Ovary (tissue), 9 donors: ENCODE measurements around the gene TOMM20. TPM values are rescaled to one million over a fixed set of nuclear protein-coding genes. Genes with fewer than 3 reads are reported as not detected.

Experiments
- DNase-seq, 5 donors: peaks; one replicate each; pipeline ENCODE4 v3.0.0-alpha.2; 2019 to 2020
- H3K27ac ChIP-seq, 2 donors: fragments of 200-600 bp; one replicate each; pipeline versions ENCODE4 v1.5.1 to v1.8.0; 2019 to 2022
- H3K27me3 ChIP-seq: fragments of 200-600 bp; one replicate; pipeline ENCODE4 v1.8.0; 2022
- H3K36me3 ChIP-seq: fragments of 200-600 bp; sonication (generic); one replicate; pipeline ENCODE4 v1.5.1; 2019
- H3K4me1 ChIP-seq: one replicate; pipeline ENCODE4 v1.8.1; 2013; ENCODE audit warnings: mild to moderate bottlenecking, moderate library complexity; ENCODE audit not compliant: insufficient read depth
- H3K4me3 ChIP-seq: fragments of 200-600 bp; sonication (generic); one replicate; pipeline ENCODE4 v1.5.1; 2017
- H3K9me3 ChIP-seq, 2 donors: fragments of 200-600 bp in 1 of 2; sonication (generic) in 1 of 2; one replicate each; pipeline versions ENCODE4 v1.5.1 to v1.8.1; 2013 to 2019; ENCODE audit warnings: mild to moderate bottlenecking in 1 of 2, moderate library complexity in 1 of 2
- EP300 ChIP-seq: sonication (generic); formaldehyde crosslinking; IDR thresholded peaks from one replicate; pipeline ENCODE4 v1.6.1; 2017; ENCODE audit warnings: antibody characterized with exemption
- POLR2A ChIP-seq: fragments of 450-650 bp; IDR thresholded peaks from one replicate; pipeline ENCODE4 v1.6.1; 2017; ENCODE audit warnings: antibody characterized with exemption, mild to moderate bottlenecking, moderate library complexity
- WGBS, 3 donors: extraction: QIAGEN DNeasy Blood & Tissue Kit in 1 of 3; methylation state at CpG; one replicate each; pipeline versions ENCODE4 v1.1.5 to v1.1.7; 2013 to 2017; 5-methylcytosine and 5-hydroxymethylcytosine counted together
- intact Hi-C, 4 donors: fragments of 100-400 bp; cut with DNase I; formaldehyde crosslinking; loops; one replicate each; pipeline versions ENCODE4 v1.11.0 to v1.15.1; 2022 to 2023
- polyA plus RNA-seq, 2 donors: library from polyadenylated mRNA; stranded (reverse); fragments of 200-250 nt in 1 of 2; fragments of 350-450 nt in 1 of 2; fragmentation: Illumina TruSeq in 1 of 2; extraction: RNeasy Lipid Tissue Mini Kit (QIAGEN cat#74804) in 1 of 2; gene quantifications; one replicate each; pipeline ENCODE4 v1.2.3, GENCODE V29; 2013 to 2014
- total RNA-seq, 7 donors: library from RNA; depleted of rRNA in 2 of 7; stranded (reverse); fragments of >200 nt in 2 of 7; fragmentation: NEBNext Ultra II Directional in 3 of 7; extraction: Animal tissue kit (Norgen Biotek cat#: 25700) in 3 of 7; gene quantifications; one replicate each; pipeline versions ENCODE4 v1.1.0 to v1.2.4, GENCODE V29; 2016 to 2023
- TF ChIP-seq, protein P1 (sequence below), 3 donors: fragments of 450-650 bp in 2 of 3; fragments of 200-600 bp in 1 of 3; IDR thresholded peaks; one replicate each; pipeline versions ENCODE4 v1.5.1 to v1.8.0; 2016 to 2022; ENCODE audit warnings: antibody characterized with exemption in 3 of 3, mild to moderate bottlenecking in 1 of 3
- donor health status: DM: no; HTN: no; CAD: no; lungs with moderate emphysema.
- donor health status: DM: no; HTN: no; CAD: no.
- donor health status: Bipolar disorder and iron deficiency.
- donor health status: DM: yes; HTN: yes; CAD: no.
- donor health status: DM: no; HTN: no; CAD: no.
- donor health status: DM: yes; HTN: yes; CAD: no.

TOMM20 gene
- total and polyA plus RNA-seq, 9 donors, result 104 to 153 (median 120) TPM

DNA sequence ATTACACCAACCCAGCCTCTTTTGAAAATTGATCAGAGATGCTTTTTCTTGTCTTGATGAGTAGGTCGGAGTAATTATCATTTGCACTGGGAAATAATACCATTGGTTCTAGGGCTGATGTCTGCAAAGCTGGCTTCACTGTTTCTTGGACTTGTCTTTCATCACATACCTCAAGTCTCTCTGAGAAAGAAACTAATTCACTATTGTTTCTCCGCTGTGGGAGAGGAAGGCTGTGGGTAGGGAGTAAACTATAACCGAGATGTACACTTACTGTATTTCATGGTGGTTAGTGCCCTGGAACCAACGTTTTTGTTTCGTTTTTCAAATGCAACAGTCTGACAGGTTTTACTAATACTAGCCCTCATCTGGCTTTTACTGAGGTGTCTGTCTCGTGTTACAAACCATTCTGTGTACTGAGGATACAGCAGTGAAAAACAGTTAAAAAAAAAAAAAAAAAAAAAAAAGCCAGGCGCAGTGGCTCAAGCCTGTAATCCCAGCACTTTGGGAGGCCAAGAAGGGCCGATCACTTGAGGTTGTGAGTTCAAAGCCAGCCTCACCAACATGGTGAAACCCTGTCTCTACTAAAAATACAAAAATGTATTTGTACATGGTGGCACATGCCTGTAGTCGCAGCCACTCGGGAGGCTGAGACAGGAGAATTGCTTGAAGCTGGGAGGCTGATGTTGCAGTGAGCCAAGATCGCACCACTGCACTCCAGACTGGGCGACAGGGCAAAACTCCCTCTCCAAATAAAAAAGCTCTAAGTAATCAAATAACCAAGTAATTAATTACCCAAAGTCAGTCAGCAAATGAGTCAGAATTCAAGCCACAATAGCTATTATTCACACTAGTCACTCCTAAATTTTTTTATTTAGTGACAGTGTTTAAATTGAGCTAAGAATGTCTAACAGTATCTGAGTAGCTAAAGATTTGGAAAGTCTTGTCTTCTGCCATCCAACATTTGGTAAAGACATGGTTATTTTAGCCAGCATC, 23.3 kb downstream of the TOMM20 start:
- H3K27me3 ChIP-seq, result no peaks in the 10 kb centered on the region
- DNase-seq, result no peak
- no peak overlapping the region for H3K27ac ChIP-seq
- whole genome bisulfite sequencing, 3 donors, result 54 to 69% (median 62%) methylated on average over 12 of the region's 12 CpGs
- intact Hi-C loops, result loop anchor here in 1 of 4 donors (10.0 kb wide), 1 partner anchor 319 kb away; no protein-coding TSS in a partner anchor
- TF ChIP-seq POLR2A (no peak), EP300 (no peak)
- TF ChIP-seq, protein P1, sequence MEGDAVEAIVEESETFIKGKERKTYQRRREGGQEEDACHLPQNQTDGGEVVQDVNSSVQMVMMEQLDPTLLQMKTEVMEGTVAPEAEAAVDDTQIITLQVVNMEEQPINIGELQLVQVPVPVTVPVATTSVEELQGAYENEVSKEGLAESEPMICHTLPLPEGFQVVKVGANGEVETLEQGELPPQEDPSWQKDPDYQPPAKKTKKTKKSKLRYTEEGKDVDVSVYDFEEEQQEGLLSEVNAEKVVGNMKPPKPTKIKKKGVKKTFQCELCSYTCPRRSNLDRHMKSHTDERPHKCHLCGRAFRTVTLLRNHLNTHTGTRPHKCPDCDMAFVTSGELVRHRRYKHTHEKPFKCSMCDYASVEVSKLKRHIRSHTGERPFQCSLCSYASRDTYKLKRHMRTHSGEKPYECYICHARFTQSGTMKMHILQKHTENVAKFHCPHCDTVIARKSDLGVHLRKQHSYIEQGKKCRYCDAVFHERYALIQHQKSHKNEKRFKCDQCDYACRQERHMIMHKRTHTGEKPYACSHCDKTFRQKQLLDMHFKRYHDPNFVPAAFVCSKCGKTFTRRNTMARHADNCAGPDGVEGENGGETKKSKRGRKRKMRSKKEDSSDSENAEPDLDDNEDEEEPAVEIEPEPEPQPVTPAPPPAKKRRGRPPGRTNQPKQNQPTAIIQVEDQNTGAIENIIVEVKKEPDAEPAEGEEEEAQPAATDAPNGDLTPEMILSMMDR (IDR thresholded peaks at IDR 0.05), result no peak
- no peaks in the 10 kb centered on the region for H3K9me3 ChIP-seq
- peaks cover 3% of the 10 kb centered on the region for H3K4me1 ChIP-seq
- H3K36me3 ChIP-seq, result no peaks in the 10 kb centered on the region
- no peak overlapping the region for H3K4me3 ChIP-seq

GRCh38 chr1:235102993-235103411, 25.6 kb downstream of the TOMM20 start:
- 45 to 58% (median 55%) methylated on average over 4 of the region's 4 CpGs for WGBS, 3 donors
- H3K4me1 ChIP-seq, result peaks cover 3% of the 10 kb centered on the region
- intact Hi-C loops, result loop anchor here in 2 of 4 donors (5.0 to 10.0 kb wide), 2 partner anchors 314 to 322 kb away; no protein-coding TSS in a partner anchor
- H3K27me3 ChIP-seq, result no peaks in the 10 kb centered on the region
- DNase-seq, result no peak
- TF ChIP-seq POLR2A (no peak), EP300 (no peak)
- TF ChIP-seq, protein P1 (IDR thresholded peaks at IDR 0.05), result no peak
- no peaks in the 10 kb centered on the region for H3K36me3 ChIP-seq
- H3K4me3 ChIP-seq, result no peak overlapping the region
- no peaks in the 10 kb centered on the region for H3K9me3 ChIP-seq
- no peak overlapping the region for H3K27ac ChIP-seq

- no peaks in the 10 kb centered on the region for H3K27me3 ChIP-seq
- H3K4me1 ChIP-seq, result peaks cover 3% of the 10 kb centered on the region
- H3K36me3 ChIP-seq, result no peaks in the 10 kb centered on the region
- WGBS, 3 donors, result 87 to 92% (median 92%) methylated on average over 3 of the region's 3 CpGs
- H3K27ac ChIP-seq, result no peak overlapping the region
- intact Hi-C loops, result loop anchor here in 2 of 4 donors (5.0 to 10.0 kb wide), 2 partner anchors 315 to 323 kb away; no protein-coding TSS in a partner anchor
- no peak for DNase-seq
- TF ChIP-seq, protein P1 (IDR thresholded peaks at IDR 0.05), result no peak
- no peak for TF ChIP-seq EP300
- no peaks in the 10 kb centered on the region for H3K9me3 ChIP-seq
- H3K4me3 ChIP-seq, result no peak overlapping the region
These were observed 26.4 kb downstream of the TOMM20 start for GRCh38 chr1:235102259-235102582.

GRCh38 chr1:235101558-235102258, 26.9 kb downstream of the TOMM20 start:
- Histone ChIP-seq H3K4me1 (peaks cover 3% of the 10 kb centered on the region), H3K4me3 (no peak overlapping the region), H3K27ac (no peak overlapping the region), H3K27me3 (no peaks in the 10 kb centered on the region), H3K36me3 (no peaks in the 10 kb centered on the region), H3K9me3 (no peaks in the 10 kb centered on the region)
- TF ChIP-seq, protein P1 (IDR thresholded peaks at IDR 0.05), result no peak
- TF ChIP-seq POLR2A (no peak), EP300 (no peak)
- no peak for DNase-seq
- intact Hi-C loops, result loop anchor here in 2 of 4 donors (5.0 to 10.0 kb wide), 2 partner anchors 316 to 323 kb away; no protein-coding TSS in a partner anchor
- WGBS, 3 donors, result 80 to 86% (median 82%) methylated on average over 5 of the region's 5 CpGs
